Breast epithelium (tissue), 3 donors: ENCODE measurements around the gene ZBTB5.

Experiments used
- POLR2A ChIP-seq: fragments of 450-650 bp; IDR thresholded peaks from one replicate; pipeline ENCODE4 v1.6.1; 2016; ENCODE audit warnings: antibody characterized with exemption, mild to moderate bottlenecking, moderate library complexity
- POLR2AphosphoS5 ChIP-seq, 3 donors: sonication (generic); formaldehyde crosslinking; IDR thresholded peaks; one replicate each; pipeline ENCODE4 v1.6.1; 2017; ENCODE audit warnings: antibody characterized with exemption in 3 of 3
- TF ChIP-seq, protein P1 (sequence below), 3 donors: fragments of 450-650 bp; IDR thresholded peaks; one replicate each; pipeline ENCODE4 v1.5.1; 2016 to 2017; ENCODE audit warnings: antibody characterized with exemption in 3 of 3, mild to moderate bottlenecking in 3 of 3, moderate library complexity in 3 of 3

DNA sequence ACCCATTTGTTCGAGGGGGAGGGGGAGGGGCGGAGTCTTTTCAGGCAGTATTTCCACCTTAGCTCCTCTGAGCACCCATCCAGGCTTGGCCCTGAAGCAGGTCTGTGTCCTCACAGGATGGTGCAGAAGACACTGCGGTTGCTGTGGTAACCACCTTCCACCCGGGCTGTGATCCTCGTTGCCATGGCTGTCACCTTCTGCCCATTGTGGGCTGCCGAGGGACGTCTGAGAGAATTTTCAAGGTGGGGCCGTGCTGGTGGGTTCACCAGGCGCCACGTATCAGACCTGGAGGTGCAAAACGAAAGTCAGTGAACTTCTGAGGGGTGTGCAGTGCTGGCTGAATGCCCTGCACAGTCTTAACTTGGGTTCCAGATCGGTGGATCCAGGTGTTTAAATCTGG, 47.2 kb upstream of the ZBTB5 start:
- TF ChIP-seq, protein P1, sequence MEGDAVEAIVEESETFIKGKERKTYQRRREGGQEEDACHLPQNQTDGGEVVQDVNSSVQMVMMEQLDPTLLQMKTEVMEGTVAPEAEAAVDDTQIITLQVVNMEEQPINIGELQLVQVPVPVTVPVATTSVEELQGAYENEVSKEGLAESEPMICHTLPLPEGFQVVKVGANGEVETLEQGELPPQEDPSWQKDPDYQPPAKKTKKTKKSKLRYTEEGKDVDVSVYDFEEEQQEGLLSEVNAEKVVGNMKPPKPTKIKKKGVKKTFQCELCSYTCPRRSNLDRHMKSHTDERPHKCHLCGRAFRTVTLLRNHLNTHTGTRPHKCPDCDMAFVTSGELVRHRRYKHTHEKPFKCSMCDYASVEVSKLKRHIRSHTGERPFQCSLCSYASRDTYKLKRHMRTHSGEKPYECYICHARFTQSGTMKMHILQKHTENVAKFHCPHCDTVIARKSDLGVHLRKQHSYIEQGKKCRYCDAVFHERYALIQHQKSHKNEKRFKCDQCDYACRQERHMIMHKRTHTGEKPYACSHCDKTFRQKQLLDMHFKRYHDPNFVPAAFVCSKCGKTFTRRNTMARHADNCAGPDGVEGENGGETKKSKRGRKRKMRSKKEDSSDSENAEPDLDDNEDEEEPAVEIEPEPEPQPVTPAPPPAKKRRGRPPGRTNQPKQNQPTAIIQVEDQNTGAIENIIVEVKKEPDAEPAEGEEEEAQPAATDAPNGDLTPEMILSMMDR (IDR thresholded peaks at IDR 0.05), result no peak
- no peak for TF ChIP-seq POLR2A
- no peak for TF ChIP-seq POLR2AphosphoS5 (IDR thresholded peaks at IDR 0.05)
